ENCODE results near the gene VGLL3.

DNA sequence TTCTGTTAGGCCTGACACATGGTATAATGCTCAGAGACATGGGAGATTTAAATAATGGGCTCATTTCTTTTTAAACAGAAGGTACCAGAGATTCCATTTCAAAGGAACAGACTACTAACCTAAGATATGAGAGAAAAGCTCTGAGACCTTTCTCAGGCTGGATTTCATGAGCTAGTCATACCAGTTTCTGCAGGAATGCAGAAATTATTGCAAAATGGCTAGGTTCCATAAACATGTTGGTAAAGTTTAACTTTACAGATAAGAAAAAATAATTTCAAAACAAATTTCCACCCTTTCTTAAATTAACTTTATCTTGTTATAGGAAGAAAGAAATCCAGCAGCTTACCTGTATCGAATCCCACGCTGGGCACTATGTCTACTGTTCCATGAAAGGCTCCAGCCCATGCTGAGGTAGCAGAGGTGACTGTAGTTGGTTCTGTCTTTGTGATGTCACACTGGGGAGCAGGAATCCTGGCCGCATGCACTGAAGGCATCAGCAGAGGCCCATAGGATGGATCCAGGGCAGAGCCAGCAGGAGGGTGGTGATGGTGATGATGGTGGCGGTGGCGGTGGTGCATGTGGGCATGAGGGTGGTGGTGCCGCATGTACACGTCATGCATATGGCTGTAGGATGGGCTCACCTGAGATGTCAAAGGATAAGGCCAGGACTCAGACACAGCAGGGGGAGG is 22.6 kb downstream of the VGLL3 start:
- TF ChIP-seq GATA2 (IDR thresholded peaks at IDR 0.05; ENCODE audit: low read depth, low read length), result no peak
- TF ChIP-seq GATA3 (IDR thresholded peaks at IDR 0.05; ENCODE audit: low read depth, low read length), result no peak

Measured in SH-SY5Y (cell line).